HepG2 (cell line): ENCODE data around the gene SNPH. TPM values are rescaled to one million over a fixed set of nuclear protein-coding genes. Genes with fewer than 3 reads are reported as not detected.

ENCODE experiments used
- ATAC-seq: fragments of 200-7000 bp; cut with Tn5 transposase; 3 replicates; pipeline ENCODE4 v1.9.1; 2020; ENCODE audit warnings: mild to moderate bottlenecking, moderate library complexity
- BruUV-seq: library from RNA; stranded (reverse); fragments of 400-500 nt; replicated peaks from 2 replicates; lab custom pipeline; 2021; lab: Mats Ljungman, UMichigan
- CTCF ChIA-PET: fragments of 300-600 bp; formaldehyde crosslinking; extraction: SDS; loops from one replicate; lab custom pipeline; 2021; ENCODE audit warnings: low total read pairs, inconsistent platforms, low intra/inter-chr PET ratio; lab: Yijun Ruan, JAX
- POLR2A ChIA-PET: fragments of 350-600 bp; sonication (Branson Sonifier 250); formaldehyde crosslinking; loops from one replicate; lab custom pipeline; 2020; ENCODE audit warnings: antibody characterized with exemption, inconsistent platforms; lab: Yijun Ruan, JAX
- DNase-seq: peaks from one replicate; pipeline ENCODE4 v3.0.0-alpha.2; 2015; ENCODE audit warnings: low spot score
- FAIRE-seq: peaks from 3 replicates; lab custom pipeline; 2011; peaks lifted over from hg19 to GRCh38; lab: Jason Lieb, UNC
- H2AFZ ChIP-seq: one replicate; pipeline ENCODE4 v1.6.1; 2011; ENCODE audit warnings: low read length, inconsistent platforms
- H3K27ac ChIP-seq: fragments of 300-600 bp; 3 replicates; pipeline ENCODE4 v1.8.0; 2011; ENCODE audit warnings: mixed run types, mild to moderate bottlenecking, mixed read lengths, low read length, inconsistent platforms; ENCODE audit not compliant: insufficient read depth; ENCODE audit errors: extremely low read length
- H3K27me3 ChIP-seq, 2 experiments: fragments of 200-600 bp in 1 of 2; 2 replicates in 1 of 2; 3 replicates in 1 of 2; pipeline versions ENCODE4 v1.6.0 to v1.8.0; 2011; ENCODE audit warnings: low read length in 2 of 2, mild to moderate bottlenecking in 2 of 2, moderate library complexity in 2 of 2, inconsistent platforms in 1 of 2; ENCODE audit not compliant: insufficient read depth in 2 of 2, control insufficient read depth in 1 of 2
- H3K36me3 ChIP-seq, 2 experiments: fragments of 200-600 bp in 1 of 2; replicated peaks in 1 of 2; 2 replicates in 1 of 2; 3 replicates in 1 of 2; pipeline versions ENCODE4 v1.5.1 to v1.8.0; 2011; ENCODE audit warnings: low read length in 2 of 2, inconsistent platforms in 1 of 2; ENCODE audit not compliant: insufficient read depth in 2 of 2, control insufficient read depth in 1 of 2
- H3K4me1 ChIP-seq: 2 replicates; pipeline ENCODE4 v1.5.1; 2012; ENCODE audit warnings: low read length, inconsistent platforms; ENCODE audit not compliant: insufficient read depth
- H3K4me2 ChIP-seq: 2 replicates; pipeline ENCODE4 v1.6.0; 2011; ENCODE audit warnings: low read depth, low read length, inconsistent platforms
- H3K4me3 ChIP-seq, 3 experiments: fragments of 200-600 bp in 1 of 3; sonication (generic), shearing (Covaris generic) in 1 of 3; replicated peaks in 1 of 3; 2 replicates each; pipeline ENCODE4 v1.5.1; 2011 to 2016; ENCODE audit warnings: low read length in 3 of 3, inconsistent platforms in 2 of 3, low read depth in 2 of 3, mild to moderate bottlenecking in 2 of 3, control low read depth in 1 of 3, mixed read lengths in 1 of 3; ENCODE audit not compliant: insufficient read depth in 1 of 3
- H3K79me2 ChIP-seq: one replicate; pipeline ENCODE4 v1.6.1; 2011; ENCODE audit warnings: low read length, inconsistent platforms; ENCODE audit not compliant: insufficient read depth
- H3K9ac ChIP-seq: 2 replicates; pipeline ENCODE4 v1.6.0; 2011; ENCODE audit warnings: mild to moderate bottlenecking, low read depth, low read length, inconsistent platforms; ENCODE audit not compliant: insufficient read depth
- H3K9me3 ChIP-seq: 2 replicates; pipeline ENCODE4 v1.5.1; 2012; ENCODE audit warnings: mild to moderate bottlenecking, low read length
- H4K20me1 ChIP-seq: 2 replicates; pipeline ENCODE4 v1.6.0; 2011; ENCODE audit warnings: inconsistent platforms, mild to moderate bottlenecking, low read length, moderate library complexity; ENCODE audit not compliant: insufficient read depth
- CC2D1A ChIP-seq: sonication (generic); formaldehyde crosslinking; IDR thresholded peaks from 2 replicates; pipeline ENCODE4 v1.8.1; 2023; ENCODE audit warnings: mild to moderate bottlenecking, missing genetic modification reagents
- FOXA1 ChIP-seq, 2 experiments: fragments of 450-650 bp in 1 of 2; sonication (generic) in 1 of 2; formaldehyde crosslinking in 1 of 2; IDR thresholded peaks; 2 replicates each; pipeline versions ENCODE4 v1.4.0 to v1.6.1; 2016 to 2020; ENCODE audit warnings: missing genetic modification reagents in 1 of 2
- GLI4 ChIP-seq: sonication (generic); formaldehyde crosslinking; IDR thresholded peaks from 2 replicates; pipeline ENCODE4 v1.5.1; 2020; ENCODE audit warnings: missing genetic modification reagents, mild to moderate bottlenecking, moderate library complexity, borderline replicate concordance
- KDM5B ChIP-seq: sonication (generic); formaldehyde crosslinking; IDR thresholded peaks from 2 replicates; pipeline ENCODE4 v1.4.0; 2020; ENCODE audit warnings: missing genetic modification reagents, mild to moderate bottlenecking, borderline replicate concordance
- NFIB ChIP-seq: sonication (generic); formaldehyde crosslinking; IDR thresholded peaks from 2 replicates; pipeline ENCODE4 v1.9.0; 2021; ENCODE audit warnings: missing genetic modification reagents, mild to moderate bottlenecking, borderline replicate concordance
- POLR2AphosphoS2 ChIP-seq: IDR thresholded peaks from 2 replicates; pipeline ENCODE4 v1.6.1; 2011; ENCODE audit warnings: low read depth, low read length, improper control_type of control experiment
- SCMH1 ChIP-seq: sonication (generic); formaldehyde crosslinking; IDR thresholded peaks from 2 replicates; pipeline ENCODE4 v1.9.0; 2021; ENCODE audit warnings: missing genetic modification reagents, mild to moderate bottlenecking, borderline replicate concordance
- THAP11 ChIP-seq: IDR thresholded peaks from 2 replicates; pipeline ENCODE4 v1.6.1; 2016; ENCODE audit warnings: missing biosample characterization, missing genetic modification reagents
- ZFP36 ChIP-seq: fragments of 150-350 bp; IDR thresholded peaks from 2 replicates; pipeline ENCODE4 v1.6.1; 2018; ENCODE audit warnings: borderline replicate concordance, low read length, low read depth; ENCODE audit not compliant: partially characterized antibody
- ZFP41 ChIP-seq: sonication (generic); formaldehyde crosslinking; IDR thresholded peaks from 2 replicates; pipeline ENCODE4 v1.4.0; 2020; ENCODE audit warnings: mild to moderate bottlenecking, missing genetic modification reagents, borderline replicate concordance
- ZMYM2 ChIP-seq: sonication (generic); formaldehyde crosslinking; IDR thresholded peaks from 2 replicates; pipeline ENCODE4 v1.8.0; 2022; ENCODE audit warnings: mild to moderate bottlenecking, missing genetic modification reagents
- ZMYM3 ChIP-seq: sonication (generic); formaldehyde crosslinking; IDR thresholded peaks from 2 replicates; pipeline ENCODE4 v1.5.1; 2020; ENCODE audit warnings: mild to moderate bottlenecking, missing genetic modification reagents
- ZNF431 ChIP-seq: sonication (generic); formaldehyde crosslinking; IDR thresholded peaks from 2 replicates; pipeline ENCODE4 v1.9.0; 2022; ENCODE audit warnings: missing genetic modification reagents, low read depth, mild to moderate bottlenecking, borderline replicate concordance
- ZNF703 ChIP-seq: sonication (generic); formaldehyde crosslinking; IDR thresholded peaks from 2 replicates; pipeline ENCODE4 v1.5.1; 2020; ENCODE audit warnings: missing genetic modification reagents, mild to moderate bottlenecking, moderate library complexity, borderline replicate concordance
- ZNF891 ChIP-seq: sonication (generic); formaldehyde crosslinking; IDR thresholded peaks from 2 replicates; pipeline ENCODE4 v1.5.0; 2020; ENCODE audit warnings: mild to moderate bottlenecking, missing genetic modification reagents
- WGBS: methylation state at CpG from one replicate; pipeline ENCODE4 v1.1.6; 2017; ENCODE audit warnings: low lambda C conversion rate; 5-methylcytosine and 5-hydroxymethylcytosine counted together
- in situ Hi-C: cut with HindIII; loops from 2 replicates; pipeline ENCODE4 v1.10.0; 2017; ENCODE audit warnings: low pct_unique_long_range_greater_than_20kb; ENCODE audit not compliant: extremely low pct_ligation_motif_present
- intact Hi-C: fragments of 100-400 bp; cut with micrococcal nuclease; formaldehyde crosslinking; loops from one replicate; pipeline ENCODE4 v1.10.0; 2022; ENCODE audit not compliant: unreplicated experiment
- polyA plus RNA-seq, 8 experiments: library from polyadenylated mRNA; depleted of rRNA in 3 of 8; stranded (reverse) in 7 of 8; unstranded in 1 of 8; fragments of >200 nt; fragmentation: Illumina TruSeq in 4 of 8; extraction: Trizol in 4 of 8; gene quantifications; 2 replicates each; pipeline versions ENCODE4 v1.2.1 to v1.2.3, GENCODE V29; 2011 to 2016; ENCODE audit warnings: low read depth in 4 of 8, missing spikeins in 1 of 8, mixed read lengths in 1 of 8; ENCODE audit not compliant: insufficient read depth in 1 of 8
- total RNA-seq, 5 experiments: library from RNA; depleted of rRNA; stranded (reverse); fragments of >200 nt; fragmentation: Illumina TruSeq; extraction: Trizol; gene quantifications; 2 replicates each; pipeline ENCODE4 v1.2.3, GENCODE V29; 2016; ENCODE audit warnings: low read depth in 1 of 5
- TF ChIP-seq, protein P1 (sequence below): sonication (generic); formaldehyde crosslinking; IDR thresholded peaks from 2 replicates; pipeline ENCODE4 v1.5.0; 2020; ENCODE audit warnings: missing genetic modification reagents
- TF ChIP-seq, protein P2 (sequence below): sonication (generic); formaldehyde crosslinking; IDR thresholded peaks from 2 replicates; pipeline ENCODE4 v1.5.0; 2020; ENCODE audit warnings: missing genetic modification reagents, mild to moderate bottlenecking, borderline replicate concordance

Gene SNPH
- total and polyA plus RNA-seq, 2 of the 13 experiments (the other 11 are each of a cell fraction or from before 2014, with no cell fraction given): 0.09 TPM; not detected in 1

DNA sequence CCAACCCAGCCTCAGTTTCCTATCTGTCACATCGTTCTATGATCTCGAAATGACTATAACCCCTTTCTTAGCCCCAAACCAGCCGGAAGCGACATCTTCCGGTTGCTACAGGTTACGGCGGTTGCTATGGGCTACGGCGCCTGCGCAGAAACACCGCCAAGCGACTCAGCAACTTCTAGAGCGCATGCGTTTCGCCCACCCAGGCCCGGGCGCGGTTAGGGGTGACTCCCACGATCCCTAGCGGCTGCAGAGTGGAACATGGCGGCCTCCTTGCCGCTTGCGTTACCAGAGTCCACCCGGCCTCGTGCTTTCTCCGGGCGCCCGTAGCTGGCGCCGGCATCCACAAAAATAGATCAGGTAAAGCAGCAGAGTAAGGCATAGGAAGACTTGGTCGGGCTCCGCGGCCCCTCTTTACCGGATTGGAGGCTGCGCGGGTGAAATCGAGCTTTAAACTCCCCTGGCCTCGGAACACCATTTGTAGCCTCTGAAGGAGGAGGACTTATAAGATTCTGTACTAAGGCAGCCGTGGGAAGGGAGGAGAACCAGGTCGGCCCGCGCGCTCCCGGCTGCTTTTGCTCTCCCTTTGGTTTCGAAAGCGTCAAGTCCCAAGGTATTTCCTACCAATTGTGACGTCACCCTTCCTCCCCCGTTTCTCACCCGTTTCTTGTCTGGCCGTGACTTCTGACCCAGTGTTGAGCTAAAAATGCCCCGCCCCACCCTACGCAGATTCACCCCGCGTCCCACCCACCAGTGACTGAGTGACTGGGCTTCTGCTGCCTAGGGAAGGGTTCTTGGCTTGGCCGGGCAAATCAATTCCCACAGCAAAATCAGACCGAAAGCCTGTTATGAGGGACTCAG lies 59.3 kb downstream of the SNPH start (continued):
- TF ChIP-seq ZFP36: no peak

DNA sequence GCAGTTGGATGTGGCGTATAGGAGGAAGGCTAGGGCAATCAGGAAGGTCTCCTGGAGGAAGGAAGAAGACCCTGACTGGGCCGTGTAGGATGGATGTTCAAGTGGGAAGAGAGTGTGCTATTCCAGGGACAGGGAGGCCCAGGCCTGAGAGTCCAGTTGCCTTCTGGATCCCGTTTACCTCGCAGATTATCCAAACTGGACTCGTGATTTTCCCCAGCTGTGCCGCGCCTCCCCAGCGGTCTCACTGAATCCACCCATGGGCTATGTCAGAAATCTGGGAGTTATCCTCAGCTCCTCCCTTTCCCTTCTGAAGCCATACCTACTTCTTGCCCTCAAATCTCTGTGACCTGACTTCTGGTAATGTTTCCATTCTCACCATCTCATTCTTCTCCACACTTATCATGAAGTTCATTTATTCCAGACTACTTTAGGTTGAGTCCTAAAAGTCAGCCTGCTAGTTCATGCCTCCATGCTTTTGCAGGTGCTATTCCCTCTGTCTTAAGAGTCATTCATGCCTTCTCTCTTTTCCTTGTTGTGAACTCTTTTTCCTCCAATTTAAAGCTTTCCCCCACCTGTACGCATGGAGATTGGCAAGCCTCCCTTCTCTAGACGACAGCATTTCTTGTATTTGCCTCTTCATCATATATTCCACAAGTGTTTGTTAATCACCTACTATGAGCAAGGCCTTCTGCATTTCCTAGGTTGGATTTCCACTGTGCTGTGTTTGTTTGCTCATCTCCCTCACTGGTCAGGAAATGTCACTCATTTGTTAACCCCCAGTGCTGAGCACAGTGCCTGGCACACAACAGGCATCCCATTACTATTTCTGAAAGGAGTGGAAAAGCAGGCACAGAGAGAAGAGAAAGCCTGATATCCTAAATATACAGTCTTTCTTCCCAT lies 60.2 kb downstream of the SNPH start:
- Histone ChIP-seq H3K9ac (peak overlapping the region; percentile 100), H3K4me1 (peaks cover 67% of the 10 kb centered on the region), H3K79me2 (peaks cover 50% of the 10 kb centered on the region), H2AFZ (no peak overlapping the region), H4K20me1 (peaks cover 18% of the 10 kb centered on the region; the same call in 1 of the 2 replicates), H3K4me2 (peak overlapping the region; percentile 98), H3K27me3 (no peaks in the 10 kb centered on the region; a peak in 2 of 5 replicates), H3K4me3 (peak overlapping the region; percentile 80 to 98 (median 96)), H3K9me3 (no peaks in the 10 kb centered on the region), H3K36me3 (peaks cover 0 to 2% of the 10 kb centered on the region in 2 experiments; a peak in 1 of 5 replicates), H3K27ac (peak overlapping the region; percentile 98)
- in situ Hi-C loops: no loop called here
- intact Hi-C loops: loop anchor here (5.0 kb wide), 1 partner anchor 36 kb away; no protein-coding TSS in a partner anchor
- ATAC-seq: no peak
- 38% methylated on average over 10 of the region's 10 CpGs for whole genome bisulfite sequencing
- ChIA-PET CTCF (no interaction called here), POLR2A (interaction anchor here (0.7 to 3.4 kb wide), 39 partner anchors 9 to 783 kb away, joined by 3 to 41 read pairs (median 4); partner anchors contain the start of genes CSNK2A1, FKBP1A, NSFL1C and PSMF1)
- DNase-seq: no peak
- FAIRE-seq: peak; percentile 39
- BruUV-seq: no TSS peak
- no peak for TF ChIP-seq ZNF891 (CRISPR knock-in tag)
- peak; percentile 16; the same call in 1 of the 2 replicates for TF ChIP-seq ZNF431 (CRISPR knock-in tag)
- 0 out of 2 replicates have a peak, but pooled peaks have one; percentile 21 for TF ChIP-seq GLI4
- TF ChIP-seq SCMH1 (CRISPR knock-in tag): no peak
- TF ChIP-seq NFIB: no peak
- TF ChIP-seq ZNF703 (CRISPR knock-in tag): no peak; the same call in 1 of the 2 replicates
- no peak for TF ChIP-seq THAP11 (CRISPR knock-in tag)
- peak; percentile 61 for TF ChIP-seq ZMYM3 (CRISPR knock-in tag)
- TF ChIP-seq, protein P1, sequence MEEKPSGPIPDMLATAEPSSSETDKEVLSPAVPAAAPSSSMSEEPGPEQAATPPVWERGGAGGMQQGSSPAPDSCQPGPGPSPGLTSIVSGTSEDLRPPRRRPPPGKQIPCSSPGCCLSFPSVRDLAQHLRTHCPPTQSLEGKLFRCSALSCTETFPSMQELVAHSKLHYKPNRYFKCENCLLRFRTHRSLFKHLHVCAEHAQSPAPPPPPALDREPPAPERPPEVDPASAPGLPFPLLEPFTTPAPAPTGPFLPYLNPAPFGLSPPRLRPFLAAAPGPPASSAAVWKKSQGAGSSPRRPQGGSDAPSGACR: 0 out of 2 replicates have a peak, but pooled peaks have one; percentile 7
- TF ChIP-seq POLR2AphosphoS2: 0 out of 2 replicates have a peak, but pooled peaks have one; percentile 7
- TF ChIP-seq CC2D1A: 0 out of 2 replicates have a peak, but pooled peaks have one; percentile 36
- peak; percentile 52; the same call in 1 of the 2 replicates for TF ChIP-seq ZMYM2
- no peak for TF ChIP-seq ZFP41 (CRISPR knock-in tag)
- TF ChIP-seq, protein P2, sequence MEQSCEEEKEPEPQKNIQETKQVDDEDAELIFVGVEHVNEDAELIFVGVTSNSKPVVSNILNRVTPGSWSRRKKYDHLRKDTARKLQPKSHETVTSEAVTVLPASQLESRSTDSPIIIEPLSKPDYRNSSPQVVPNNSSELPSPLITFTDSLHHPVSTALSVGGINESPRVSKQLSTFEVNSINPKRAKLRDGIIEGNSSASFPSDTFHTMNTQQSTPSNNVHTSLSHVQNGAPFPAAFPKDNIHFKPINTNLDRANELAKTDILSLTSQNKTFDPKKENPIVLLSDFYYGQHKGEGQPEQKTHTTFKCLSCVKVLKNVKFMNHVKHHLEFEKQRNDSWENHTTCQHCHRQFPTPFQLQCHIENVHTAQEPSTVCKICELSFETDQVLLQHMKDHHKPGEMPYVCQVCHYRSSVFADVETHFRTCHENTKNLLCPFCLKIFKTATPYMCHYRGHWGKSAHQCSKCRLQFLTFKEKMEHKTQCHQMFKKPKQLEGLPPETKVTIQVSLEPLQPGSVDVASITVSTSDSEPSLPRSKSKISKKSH (CRISPR knock-in tag): peak; percentile 11; the same call in 1 of the 2 replicates
- no peak for TF ChIP-seq KDM5B (CRISPR knock-in tag)
- no peak for TF ChIP-seq FOXA1 (IDR thresholded peaks at IDR 0.05)
- TF ChIP-seq FOXA1 (CRISPR knock-in tag; IDR thresholded peaks at IDR 0.05): 0 out of 2 replicates have a peak, but pooled peaks have one; percentile 31
